Right lobe of liver (tissue), 4 donors: ENCODE data around the gene NEU2.

Source experiments
- CTCF ChIP-seq, 4 donors: fragments of 200-600 bp in 3 of 4; fragments of 450-650 bp in 1 of 4; IDR thresholded peaks; one replicate each; pipeline versions ENCODE4 v1.5.1 to v1.8.0; 2016 to 2022; ENCODE audit warnings: antibody characterized with exemption in 4 of 4, mild to moderate bottlenecking in 2 of 4
- POLR2A ChIP-seq: fragments of 450-650 bp; IDR thresholded peaks from one replicate; pipeline ENCODE4 v1.6.1; 2017; ENCODE audit warnings: antibody characterized with exemption, mild to moderate bottlenecking
- donor health status: DM: no; HTN: no; CAD: no.
- donor health status: DM: no; HTN: no; CAD: no.
- donor health status: DM: no; HTN: yes; CAD: no.

GRCh38 chr2:233003658-233004555 lies 28.6 kb upstream of the NEU2 start:
- no peak for TF ChIP-seq CTCF (IDR thresholded peaks at IDR 0.05)
- no peak for TF ChIP-seq POLR2A
